ENCODE data around the gene NR2E3. TPM values are rescaled to one million over a fixed set of nuclear protein-coding genes. Genes with fewer than 3 reads are reported as not detected.

The NR2E3 gene
- total and polyA plus RNA-seq, 7 donors = 0.14 to 5.4 (median 0.47) TPM; not detected in 4

GRCh38 chr15:71780115-71780976 lies 30.0 kb upstream of the NR2E3 start:
- Histone ChIP-seq H3K4me1 (no peaks in the 10 kb centered on the region), H3K9me3 (no peaks in the 10 kb centered on the region), H3K27me3 (no peaks in the 10 kb centered on the region), H3K4me3 (no peak overlapping the region), H3K36me3 (no peaks in the 10 kb centered on the region), H3K27ac (no peak overlapping the region)
- WGBS, 2 donors = 19 to 20% methylated on average over 13 of the region's 13 CpGs
- intact Hi-C loops (cut with DNase I) = loop anchor here (2.0 kb wide), 1 partner anchor 374 kb away; no protein-coding TSS in a partner anchor
- TF ChIP-seq POLR2AphosphoS5 (IDR thresholded peaks at IDR 0.05) (no peak), CTCF (IDR thresholded peaks at IDR 0.05) (peak in 3 of 4 experiments; percentile 27 to 59 (median 48))
- no peak for DNase-seq

GRCh38 chr15:71781179-71781964 lies 29.0 kb upstream of the NR2E3 start:
- 83 to 87% methylated on average over 9 of the region's 9 CpGs for WGBS, 2 donors
- no peaks in the 10 kb centered on the region for H3K4me1 ChIP-seq

GRCh38 chr15:71781965-71782265 lies 28.4 kb upstream of the NR2E3 start:
- H3K4me3 ChIP-seq = no peak overlapping the region
- H3K9me3 ChIP-seq = no peaks in the 10 kb centered on the region
- H3K4me1 ChIP-seq = no peaks in the 10 kb centered on the region
- H3K27ac ChIP-seq = no peak overlapping the region
- H3K27me3 ChIP-seq = no peaks in the 10 kb centered on the region
- no peaks in the 10 kb centered on the region for H3K36me3 ChIP-seq
- TF ChIP-seq POLR2AphosphoS5 (IDR thresholded peaks at IDR 0.05) (no peak), CTCF (IDR thresholded peaks at IDR 0.05) (no peak), POLR2A (IDR thresholded peaks at IDR 0.05) (no peak), EP300 (IDR thresholded peaks at IDR 0.05) (no peak)
- no peak for DNase-seq
- 90 to 91% methylated on average over 8 of the region's 8 CpGs for WGBS, 2 donors
- intact Hi-C loops (cut with DNase I) = loop anchor here (2.0 kb wide), 1 partner anchor 373 kb away; no protein-coding TSS in a partner anchor

More at GRCh38 chr15:71781179-71781964, 29.0 kb upstream of the NR2E3 start:
- H3K4me3 ChIP-seq = no peak overlapping the region
- intact Hi-C loops (cut with DNase I) = loop anchor here (2.0 kb wide), 1 partner anchor 373 kb away; no protein-coding TSS in a partner anchor
- no peaks in the 10 kb centered on the region for H3K9me3 ChIP-seq
- no peak overlapping the region for H3K27ac ChIP-seq
- DNase-seq = no peak
- no peaks in the 10 kb centered on the region for H3K27me3 ChIP-seq
- no peaks in the 10 kb centered on the region for H3K36me3 ChIP-seq
- TF ChIP-seq POLR2A (IDR thresholded peaks at IDR 0.05) (no peak), POLR2AphosphoS5 (IDR thresholded peaks at IDR 0.05) (no peak), EP300 (IDR thresholded peaks at IDR 0.05) (no peak), CTCF (IDR thresholded peaks at IDR 0.05) (no peak)

GRCh38 chr15:71782422-71783165 lies 27.8 kb upstream of the NR2E3 start:
- no peaks in the 10 kb centered on the region for H3K4me1 ChIP-seq

More at GRCh38 chr15:71782422-71783165, 27.8 kb upstream of the NR2E3 start:
- Histone ChIP-seq H3K4me3 (no peak overlapping the region), H3K27me3 (no peaks in the 10 kb centered on the region), H3K27ac (no peak overlapping the region), H3K9me3 (no peaks in the 10 kb centered on the region), H3K36me3 (no peaks in the 10 kb centered on the region)
- intact Hi-C loops (cut with DNase I) = no loop called here
- no peak for DNase-seq
- no peak for TF ChIP-seq POLR2AphosphoS5 (IDR thresholded peaks at IDR 0.05)
- no peak for TF ChIP-seq POLR2A (IDR thresholded peaks at IDR 0.05)
- no peak for TF ChIP-seq CTCF (IDR thresholded peaks at IDR 0.05)
- no peak for TF ChIP-seq EP300 (IDR thresholded peaks at IDR 0.05)
- WGBS, 2 donors = 58 to 73% methylated on average over 10 of the region's 10 CpGs

Data from sigmoid colon (tissue), 7 donors.